Measurements from ENCODE around the gene EID2.

The EID2 gene

DNA sequence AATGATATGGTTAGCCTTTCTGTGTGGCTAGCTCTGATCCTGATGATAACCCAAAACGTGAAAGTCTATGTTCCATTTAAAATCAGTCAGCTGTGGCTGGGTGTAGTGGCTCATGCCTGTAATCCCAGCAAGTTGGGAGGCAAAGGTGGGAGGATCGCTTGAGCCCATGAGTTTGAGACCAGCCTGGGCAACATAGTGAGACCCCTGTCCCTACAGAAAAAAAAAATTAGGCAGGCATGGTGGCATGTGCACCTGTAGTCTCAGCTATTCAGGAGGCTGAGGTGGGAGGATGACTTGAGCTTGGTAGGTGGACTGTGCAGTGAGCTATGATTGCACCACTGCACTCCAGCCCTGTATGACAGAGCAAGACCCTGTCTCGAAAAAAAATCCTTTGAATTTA lies 6.2 kb downstream of the EID2 start:
- DNase-seq: no peak

DNA sequence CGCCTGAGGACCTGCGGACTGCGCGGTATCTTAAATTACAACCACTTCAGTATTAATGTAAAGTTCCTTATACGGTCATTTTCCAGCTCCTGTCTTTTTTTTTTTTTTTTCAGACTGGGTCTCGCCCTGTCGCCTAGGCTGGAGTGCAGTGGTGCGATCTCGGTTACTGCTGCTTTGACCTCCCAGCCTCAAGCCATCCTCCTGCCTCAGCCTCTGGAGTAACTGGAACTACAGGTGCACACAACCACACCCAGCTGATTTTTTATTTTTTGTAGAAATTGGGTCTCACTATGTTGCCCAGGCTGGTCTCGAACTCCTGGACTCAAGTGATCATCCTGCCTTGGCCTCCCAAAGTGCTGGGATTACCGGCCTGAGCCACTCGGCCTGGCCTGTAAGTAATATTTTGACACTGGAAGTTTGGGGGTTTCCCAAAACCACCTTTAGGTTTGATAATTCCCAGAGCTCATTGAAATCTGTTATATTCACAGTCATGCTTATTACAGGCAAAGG lies 6.9 kb downstream of the EID2 start:
- DNase-seq: no peak

DNA sequence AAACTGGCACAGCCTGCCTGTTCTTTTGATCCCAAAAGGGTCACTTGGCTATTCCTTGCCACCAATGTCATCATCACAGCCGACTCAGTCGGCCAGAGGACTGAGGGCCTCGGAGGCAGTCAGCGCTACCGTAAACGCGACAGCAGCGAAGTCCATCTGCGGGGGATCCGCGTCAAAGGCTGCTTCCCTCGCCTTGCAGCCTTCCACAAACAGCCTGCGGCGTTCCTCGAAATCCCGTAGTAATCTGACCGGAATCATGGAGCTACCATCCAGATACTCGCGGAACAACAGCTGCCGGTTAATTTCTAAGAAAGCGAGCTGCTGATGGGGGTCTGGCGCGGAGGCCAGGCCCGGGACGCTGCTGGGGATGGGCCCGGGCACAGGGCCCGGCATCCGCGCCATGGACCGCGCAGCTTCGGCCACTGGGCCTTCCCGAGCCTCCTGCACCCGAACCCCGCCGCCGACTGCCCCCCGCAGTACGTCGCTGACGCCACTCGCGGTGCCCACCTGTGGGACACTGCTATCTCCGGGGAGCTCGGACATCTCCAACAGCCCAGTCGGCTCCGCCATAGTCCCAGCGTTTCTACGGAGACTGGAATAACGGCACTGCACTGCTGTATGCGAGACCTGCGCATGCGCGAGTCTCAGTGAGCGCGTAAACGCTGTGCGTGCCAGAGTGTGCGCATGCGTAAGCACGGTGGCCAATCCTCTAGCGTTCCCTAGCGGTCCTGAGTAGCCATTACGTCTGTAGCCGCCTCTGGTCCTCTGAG lies 7.5 kb downstream of the EID2 start, which contains the start of gene EID2B:
Gene EID2B, minus strand, starts transcription at position 620 of the 770 bp plus-strand sequence. Its CDS starts 50 bp downstream, at position 570.
- peak; percentile 86 to 95 (median 91) for DNase-seq

DNA sequence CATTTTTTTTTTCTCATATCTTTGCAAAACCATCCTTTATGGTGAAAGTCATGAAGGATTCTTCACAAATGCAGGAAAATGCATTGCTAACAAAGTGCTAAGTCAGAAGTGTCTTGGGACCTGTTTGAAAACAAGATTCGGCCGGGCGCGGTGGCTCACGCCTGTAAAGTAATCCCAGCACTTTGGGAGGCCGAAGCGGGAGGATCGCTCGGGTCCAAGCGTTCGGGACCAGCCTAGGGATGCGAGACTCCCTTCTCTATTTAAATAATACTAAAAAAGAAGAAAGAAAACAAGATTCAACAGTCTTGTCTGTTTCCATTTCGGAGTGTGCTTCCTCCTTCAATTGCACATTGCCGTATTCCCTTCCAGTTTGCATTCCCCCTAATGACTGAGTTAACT lies 8.1 kb downstream of the EID2 start:
- no peak for DNase-seq

DNA sequence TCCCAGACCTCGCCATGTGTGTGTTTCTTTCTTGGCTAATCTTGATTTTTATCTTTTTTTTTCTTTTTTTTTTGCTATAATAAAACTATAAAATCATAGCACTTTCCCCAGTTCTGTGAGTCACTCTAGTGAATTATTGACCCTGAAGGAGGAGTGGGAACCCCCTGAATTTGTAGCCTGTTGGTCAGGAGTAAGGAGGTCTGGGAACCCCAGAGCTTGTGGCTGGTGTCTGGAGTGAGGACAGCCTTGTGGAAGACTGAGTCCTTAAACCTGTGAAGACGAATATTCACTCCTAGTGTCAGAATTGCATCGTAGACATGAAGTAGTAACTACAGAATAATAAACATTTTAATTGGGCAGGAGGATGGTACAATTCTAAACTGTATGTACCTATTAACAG lies 14.8 kb downstream of the EID2 start:
- no peak for DNase-seq

DNA sequence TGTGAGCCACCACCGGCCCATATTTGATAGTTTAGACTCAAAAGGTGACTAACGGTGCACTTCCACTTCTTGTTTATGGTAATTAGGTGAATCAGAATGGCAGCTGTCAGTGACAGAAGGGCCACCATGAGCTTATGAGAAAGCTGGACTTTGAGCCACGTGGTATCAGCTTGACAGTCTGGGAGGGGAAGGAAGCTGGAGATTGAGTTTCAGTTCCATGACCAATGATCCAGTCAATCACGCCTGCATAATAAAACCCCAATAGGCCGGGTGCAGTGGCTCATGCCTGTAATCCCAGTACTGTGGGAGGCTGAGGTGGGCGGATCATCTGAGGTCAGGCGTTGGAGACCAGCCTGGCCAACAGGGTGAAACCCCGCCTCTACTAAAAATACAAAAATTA lies 15.5 kb downstream of the EID2 start:
- no peak for DNase-seq

DNA sequence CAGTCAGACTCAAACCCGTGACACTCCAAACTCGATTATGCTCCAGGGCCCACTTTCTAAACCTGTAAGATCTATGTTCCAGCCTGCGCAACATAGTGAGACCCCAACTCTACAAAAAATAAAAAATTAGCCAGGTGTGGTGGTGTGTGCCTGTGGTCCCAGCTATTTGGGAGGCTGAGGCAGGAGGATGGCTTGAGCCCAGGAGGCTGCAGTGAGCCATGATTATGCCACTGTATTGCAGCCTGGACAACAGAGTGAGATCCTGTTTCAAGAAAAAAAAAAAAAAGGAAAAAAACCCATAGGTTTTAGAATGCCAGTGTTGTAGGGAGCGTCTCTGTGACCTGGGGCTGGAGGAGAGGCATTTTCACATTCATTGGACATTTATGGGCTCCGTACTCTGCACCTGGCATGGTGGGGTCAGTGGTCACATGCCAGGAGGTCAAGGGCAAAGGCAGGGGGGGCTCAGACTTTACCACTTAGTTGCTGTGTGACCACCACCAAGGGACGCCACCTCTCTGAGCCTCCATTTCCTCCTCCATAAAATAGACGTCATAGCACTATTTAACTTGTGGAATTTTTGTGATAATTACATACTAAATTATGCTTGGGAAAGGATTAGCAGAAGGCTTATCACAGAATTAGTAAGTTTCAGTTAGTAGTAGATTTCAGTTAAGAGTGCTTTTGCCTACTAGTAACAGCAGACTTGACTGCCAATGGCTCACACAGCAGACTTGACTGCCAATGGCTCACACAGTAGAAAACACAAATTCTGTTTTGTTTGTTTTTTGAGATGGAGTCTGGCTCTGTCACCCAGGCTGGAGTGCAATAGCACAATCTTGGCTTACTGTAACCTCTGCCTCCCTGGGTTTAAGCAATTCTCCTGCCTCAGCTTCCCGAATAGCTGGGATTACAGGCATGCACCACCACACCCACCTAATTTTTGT lies 19.1 kb downstream of the EID2 start:
- no peak for DNase-seq

DNA sequence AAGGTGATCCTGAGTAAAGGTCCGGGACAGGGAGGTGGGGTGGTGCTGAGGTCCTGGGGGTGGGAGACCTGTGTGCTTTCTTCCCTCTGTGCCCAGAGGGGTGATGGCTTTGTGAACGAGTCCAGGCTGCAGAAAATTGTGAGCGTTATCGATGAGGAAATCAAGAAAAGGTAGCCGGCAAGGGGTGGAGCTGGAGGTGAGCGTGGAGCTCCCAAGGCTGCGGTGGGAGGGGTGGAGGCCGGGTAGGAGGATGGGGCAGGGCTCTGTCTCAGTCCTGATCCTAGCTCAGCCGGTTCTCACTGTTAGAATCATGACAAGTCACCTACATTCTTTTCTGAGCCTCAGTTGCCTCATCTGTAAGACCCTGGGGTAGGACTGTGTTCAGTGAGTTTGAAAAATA lies 21.0 kb downstream of the EID2 start:
- no peak for DNase-seq

DNA sequence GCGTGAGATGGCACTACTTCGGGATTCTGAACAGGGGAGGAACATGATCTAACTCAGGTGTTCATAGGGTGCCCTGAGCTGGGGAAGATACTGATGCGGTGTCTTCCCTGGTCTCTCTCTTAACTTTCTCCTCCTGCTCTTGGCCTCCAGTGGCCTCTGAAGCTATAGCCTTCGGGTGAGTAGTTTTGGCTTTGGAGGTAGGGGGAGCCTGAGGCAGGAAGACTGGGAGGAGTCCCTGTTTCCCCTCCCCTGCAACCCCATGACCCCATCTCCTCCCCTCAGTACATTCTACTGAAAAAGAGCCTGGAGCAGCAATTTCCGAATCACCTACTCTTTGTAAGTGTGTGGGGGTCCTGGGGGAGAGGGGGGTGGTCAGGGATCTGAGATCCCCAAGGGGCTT lies 21.5 kb downstream of the EID2 start:
- DNase-seq: no peak

DNA sequence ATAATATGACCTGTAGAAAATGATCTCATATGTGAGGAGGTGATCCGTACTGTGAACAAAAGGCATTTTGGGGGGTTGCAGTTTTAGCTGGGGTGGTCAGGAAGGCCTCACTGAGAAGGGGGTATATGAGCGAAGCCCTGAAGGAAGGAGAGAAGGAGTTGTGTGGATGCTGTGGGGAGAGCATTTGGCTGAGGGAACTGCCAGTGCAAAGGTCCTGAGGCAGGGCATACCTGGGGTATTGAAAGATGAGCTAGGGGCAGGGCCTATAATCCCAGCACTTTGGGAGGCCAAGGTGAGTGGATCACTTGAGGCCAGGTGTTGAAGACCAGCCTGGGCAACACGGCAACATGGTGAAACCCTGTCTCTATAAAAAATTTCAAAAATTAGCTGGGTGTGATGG lies 22.5 kb downstream of the EID2 start:
- no peak for DNase-seq

DNA sequence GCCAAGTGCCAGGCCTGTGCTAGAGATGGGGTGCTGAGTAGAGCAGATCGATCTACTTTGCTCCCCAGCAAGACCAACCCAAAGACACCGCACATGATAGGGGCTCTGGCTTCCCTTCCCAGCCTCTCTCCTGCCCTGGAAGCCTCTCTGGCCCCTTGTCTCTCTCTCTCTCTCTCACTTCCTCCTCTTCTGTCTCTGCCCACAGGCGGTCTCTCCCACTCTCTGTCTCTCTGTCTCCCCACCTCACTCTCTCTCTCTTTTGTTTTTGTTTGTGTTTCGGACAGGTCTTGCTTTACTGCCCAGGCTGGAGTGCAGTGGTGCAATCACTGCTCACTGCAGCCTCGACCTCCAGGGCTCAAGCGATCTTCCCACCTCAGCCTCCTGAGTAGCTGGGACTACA lies 23.7 kb downstream of the EID2 start:
- no peak for DNase-seq

DNA sequence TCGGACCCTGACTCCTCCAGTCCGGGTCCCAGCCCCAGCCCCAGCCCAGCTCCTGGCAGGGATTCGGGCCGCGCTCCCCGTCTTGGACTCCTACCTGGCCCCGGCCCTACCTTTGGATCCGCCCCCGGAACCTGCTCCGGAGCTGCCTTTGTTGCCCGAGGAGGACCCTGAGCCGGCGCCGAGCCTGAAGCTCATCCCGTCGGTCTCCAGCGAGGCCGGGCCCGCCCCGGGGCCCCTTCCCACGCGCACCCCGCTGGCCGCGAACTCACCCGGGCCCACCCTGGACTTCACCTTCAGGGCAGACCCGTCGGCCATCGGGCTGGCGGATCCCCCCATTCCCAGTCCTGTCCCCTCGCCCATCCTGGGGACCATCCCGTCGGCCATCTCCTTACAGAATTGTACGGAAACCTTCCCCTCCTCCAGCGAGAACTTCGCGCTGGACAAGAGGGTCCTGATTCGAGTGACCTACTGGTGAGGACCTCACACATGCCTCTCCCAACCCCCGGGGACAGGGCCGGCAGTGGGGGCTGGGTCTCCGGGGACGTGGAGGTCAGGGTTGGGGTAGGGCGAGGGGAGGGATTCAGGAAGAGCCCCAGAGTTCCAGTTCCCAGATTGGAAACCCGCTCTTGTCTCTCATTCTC lies 24.3 kb downstream of the EID2 start:
- DNase-seq: no peak

DNA sequence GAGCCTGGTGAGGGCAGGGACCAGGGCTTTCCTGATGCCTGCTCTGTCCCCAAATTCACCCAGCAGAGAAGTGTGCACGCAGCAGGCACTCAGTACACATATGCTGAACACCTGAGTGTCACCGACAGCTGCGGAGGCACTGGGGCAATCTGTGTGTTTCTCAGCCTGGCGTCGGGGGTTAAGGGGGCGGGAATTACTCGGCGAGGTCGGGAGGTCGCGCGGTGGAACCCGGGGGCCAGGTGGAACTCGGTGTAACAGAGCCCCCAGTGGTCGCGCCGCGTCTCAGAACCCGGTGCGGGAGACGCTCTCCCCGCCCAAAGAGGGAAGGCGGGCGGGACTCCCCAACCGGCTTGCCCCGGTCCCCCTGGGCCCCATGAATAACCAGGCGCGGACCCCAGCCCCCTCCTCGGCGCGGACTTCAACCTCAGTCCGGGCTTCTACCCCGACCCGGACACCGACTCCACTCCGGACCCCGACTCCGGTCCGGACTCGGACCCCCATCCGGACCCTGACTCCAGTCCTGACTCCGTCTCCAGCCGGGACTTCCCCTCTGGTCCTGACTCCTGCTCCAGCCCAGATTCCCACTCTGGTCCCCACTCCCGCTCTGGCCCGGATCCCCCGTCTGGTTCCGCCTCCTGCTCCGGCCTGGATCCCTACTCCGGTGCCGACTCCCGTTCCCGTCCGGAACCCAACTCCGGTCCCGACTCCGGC lies 25.0 kb downstream of the EID2 start, which contains the start of gene SELENOV:
Gene SELENOV, plus strand, starts transcription at position 300 of the 711 bp plus-strand sequence. Its CDS starts 74 bp downstream, at position 374.
- no peak for DNase-seq

DNA sequence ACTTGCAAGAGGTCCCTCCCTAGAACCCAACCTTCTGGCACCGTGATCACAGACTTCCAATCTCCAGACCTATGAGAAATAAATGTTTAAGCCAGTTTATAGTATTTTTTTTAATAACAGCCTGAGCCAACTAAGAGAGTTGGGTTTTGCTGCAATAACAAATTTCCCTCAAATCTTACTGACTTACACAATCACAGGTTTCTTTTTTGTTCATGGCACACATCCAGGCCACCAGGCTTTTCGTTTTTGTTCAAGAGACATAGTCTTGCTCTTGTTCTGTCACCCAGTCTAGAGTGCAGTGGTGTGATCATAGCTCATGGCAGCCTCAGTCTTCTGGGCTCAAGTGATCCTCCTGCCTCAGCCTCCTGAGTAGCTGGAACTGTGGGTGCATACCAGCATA lies 27.0 kb downstream of the EID2 start:
- DNase-seq: no peak

DNA sequence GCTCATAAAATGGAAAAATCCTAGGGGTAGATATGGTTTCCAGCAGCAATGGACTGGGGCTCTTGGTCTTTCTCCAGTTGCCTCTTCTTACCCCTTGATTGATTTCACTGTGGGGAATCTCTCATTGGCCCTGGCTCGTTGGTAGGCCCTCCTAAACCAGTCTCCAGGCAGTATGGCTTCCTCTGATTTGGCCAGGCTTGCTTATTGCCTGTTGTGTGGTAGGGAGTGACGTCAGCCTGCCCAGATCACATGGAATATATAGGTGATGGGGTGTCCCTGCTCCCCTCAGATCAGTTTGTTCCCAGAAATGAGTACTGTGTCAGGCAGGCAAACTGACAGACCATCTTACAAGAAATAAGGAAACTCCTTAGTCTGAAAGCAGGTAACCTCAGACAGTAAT lies 30.7 kb downstream of the EID2 start:
- DNase-seq: no peak

DNA sequence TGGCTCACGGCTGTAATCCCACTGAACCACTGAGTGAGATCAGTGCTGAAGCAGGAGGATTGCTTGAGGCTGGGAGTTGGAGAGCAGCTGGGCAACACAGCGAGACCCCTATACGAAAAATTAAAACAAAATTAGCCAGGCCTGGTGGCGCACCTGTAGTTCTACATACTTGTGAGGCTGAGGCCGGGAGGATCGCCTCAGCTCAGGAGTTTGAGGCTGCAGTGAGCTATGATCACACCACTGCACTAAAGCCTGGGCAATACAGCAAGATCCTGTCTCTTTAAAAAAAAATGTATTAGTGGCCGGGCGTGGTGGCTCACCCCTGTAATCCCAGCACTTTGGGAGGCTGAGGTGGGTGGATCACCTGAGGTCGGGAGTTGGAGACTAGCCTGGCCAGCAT lies 31.3 kb downstream of the EID2 start:
- no peak for DNase-seq

DNA sequence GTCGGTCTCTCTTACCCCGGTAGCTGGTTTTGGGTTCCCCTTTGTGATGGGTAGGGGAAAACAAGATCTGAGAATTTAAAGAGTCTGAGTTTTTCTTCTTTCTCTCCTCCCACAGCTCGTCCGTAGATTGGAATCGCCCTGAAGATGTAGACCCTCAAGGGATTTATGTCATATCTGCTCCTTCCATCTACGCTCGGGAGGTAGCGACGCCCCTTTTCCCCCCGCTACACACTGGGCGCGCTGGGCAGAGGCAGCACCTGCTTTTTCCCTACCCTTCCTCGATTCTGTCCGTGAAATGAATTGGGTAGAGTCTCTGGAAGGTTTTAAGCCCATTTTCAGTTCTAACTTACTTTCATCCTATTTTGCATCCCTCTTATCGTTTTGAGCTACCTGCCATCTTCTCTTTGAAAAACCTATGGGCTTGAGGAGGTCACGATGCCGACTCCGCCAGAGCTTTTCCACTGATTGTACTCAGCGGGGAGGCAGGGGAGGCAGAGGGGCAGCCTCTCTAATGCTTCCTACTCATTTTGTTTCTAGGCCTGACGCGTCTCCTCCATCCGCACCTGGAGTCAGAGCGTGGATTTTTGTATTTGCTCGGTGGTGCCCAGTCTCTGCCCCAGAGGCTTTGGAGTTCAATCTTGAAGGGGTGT lies 32.1 kb downstream of the EID2 start:
- DNase-seq: no peak

DNA sequence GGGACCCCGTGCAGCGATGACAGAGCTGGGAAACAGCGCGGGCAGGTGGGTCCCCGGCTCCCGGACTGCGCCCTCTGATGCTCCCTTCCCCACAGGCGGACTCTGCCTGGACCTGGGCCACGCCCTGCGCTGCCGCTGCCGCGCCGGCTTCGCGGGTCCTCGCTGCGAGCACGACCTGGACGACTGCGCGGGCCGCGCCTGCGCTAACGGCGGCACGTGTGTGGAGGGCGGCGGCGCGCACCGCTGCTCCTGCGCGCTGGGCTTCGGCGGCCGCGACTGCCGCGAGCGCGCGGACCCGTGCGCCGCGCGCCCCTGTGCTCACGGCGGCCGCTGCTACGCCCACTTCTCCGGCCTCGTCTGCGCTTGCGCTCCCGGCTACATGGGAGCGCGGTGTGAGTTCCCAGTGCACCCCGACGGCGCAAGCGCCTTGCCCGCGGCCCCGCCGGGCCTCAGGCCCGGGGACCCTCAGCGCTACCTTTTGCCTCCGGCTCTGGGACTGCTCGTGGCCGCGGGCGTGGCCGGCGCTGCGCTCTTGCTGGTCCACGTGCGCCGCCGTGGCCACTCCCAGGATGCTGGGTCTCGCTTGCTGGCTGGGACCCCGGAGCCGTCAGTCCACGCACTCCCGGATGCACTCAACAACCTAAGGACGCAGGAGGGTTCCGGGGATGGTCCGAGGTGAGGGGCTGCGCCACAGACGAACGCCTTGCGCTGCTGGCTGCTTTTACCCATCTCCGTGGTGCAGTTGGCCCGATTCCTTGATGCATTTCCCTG lies 32.8 kb downstream of the EID2 start:
- peak in 4 of 5 experiments; percentile 28 to 86 (median 44) for DNase-seq

DNA sequence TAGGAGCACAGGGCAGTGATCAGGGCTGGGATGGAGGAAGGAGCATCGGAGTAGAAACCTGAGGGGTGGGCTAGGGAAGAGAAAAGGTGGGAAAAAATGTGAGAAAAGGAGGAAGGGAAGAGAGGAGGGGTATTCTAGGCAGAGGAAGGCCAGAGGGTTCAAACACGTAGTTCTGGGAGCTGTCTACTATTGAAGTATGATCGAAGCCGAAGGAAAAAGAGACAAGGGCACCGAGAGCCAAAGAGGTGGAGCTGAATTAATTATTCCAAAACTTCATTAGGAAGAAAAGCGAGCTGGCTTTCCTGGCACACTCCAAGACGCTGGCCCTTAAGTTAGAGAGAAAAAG lies 33.4 kb downstream of the EID2 start:
- DNase-seq: no peak

DNA sequence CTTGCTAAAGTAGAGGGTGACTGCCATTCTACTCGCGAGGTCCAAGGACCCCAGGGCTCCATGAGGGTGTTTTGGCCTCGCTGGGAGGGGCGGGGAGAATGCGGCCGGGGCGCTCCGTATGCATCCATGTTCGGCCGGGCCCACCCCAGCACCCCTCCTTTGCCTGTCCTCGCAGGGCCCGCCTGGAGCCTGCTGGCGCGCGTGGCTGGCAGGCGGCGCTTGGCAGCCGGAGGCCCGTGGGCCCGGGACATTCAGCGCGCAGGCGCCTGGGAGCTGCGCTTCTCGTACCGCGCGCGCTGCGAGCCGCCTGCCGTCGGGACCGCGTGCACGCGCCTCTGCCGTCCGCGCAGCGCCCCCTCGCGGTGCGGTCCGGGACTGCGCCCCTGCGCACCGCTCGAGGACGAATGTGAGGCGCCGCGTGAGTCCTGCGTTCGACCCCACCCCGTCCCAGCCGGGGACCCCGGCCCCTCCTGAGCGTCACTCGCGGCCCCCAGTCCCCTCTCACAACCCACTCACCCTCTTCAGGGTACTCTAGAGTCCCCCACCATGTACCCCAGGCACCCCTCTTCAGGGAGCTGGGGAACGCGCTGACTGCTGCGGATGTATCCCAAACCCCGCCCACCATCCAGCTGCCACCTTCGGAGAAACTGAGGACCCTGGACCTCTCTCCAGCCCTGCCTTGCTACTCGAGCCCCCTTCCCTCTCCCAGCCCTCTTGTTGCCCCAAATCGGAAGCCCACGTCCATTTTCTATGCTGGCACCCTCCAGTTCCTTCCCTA lies 37.1 kb downstream of the EID2 start:
- peak; percentile 62 to 92 (median 69) for DNase-seq
